GM12878 (cell line): ENCODE data around the gene VSIG10L2. TPM values are rescaled to one million over a fixed set of nuclear protein-coding genes. Genes with fewer than 3 reads are reported as not detected.

Experiments used
- ATAC-seq: fragments of 200-7000 bp; cut with Tn5 transposase; 3 replicates; pipeline ENCODE4 v1.9.1; 2020; ENCODE audit warnings: mild to moderate bottlenecking, moderate library complexity
- BruUV-seq: library from RNA; stranded (reverse); fragments of 400-500 nt; replicated peaks from 2 replicates; lab custom pipeline; 2021; lab: Mats Ljungman, UMichigan
- CTCF ChIA-PET: fragments of 300-600 bp; sonication (Branson Sonifier 250); formaldehyde crosslinking; extraction: SDS; loops from one replicate; lab custom pipeline; 2021; ENCODE audit warnings: inconsistent platforms; lab: Yijun Ruan, JAX
- POLR2A ChIA-PET: fragments of 350-600 bp; formaldehyde crosslinking; extraction: SDS; loops from one replicate; lab custom pipeline; 2021; ENCODE audit warnings: inconsistent platforms; lab: Charles Lee
- RAD21 ChIA-PET: fragments of 300-600 bp; sonication (Branson Sonifier 250); formaldehyde crosslinking; loops from one replicate; lab custom pipeline; 2023; ENCODE audit warnings: antibody characterized with exemption; ENCODE audit not compliant: unreplicated experiment; lab: Charles Lee
- SMC1A ChIA-PET: fragments of 300-600 bp; sonication (Branson Sonifier 250); formaldehyde crosslinking; loops from one replicate; lab custom pipeline; 2023; ENCODE audit not compliant: unreplicated experiment, uncharacterized antibody; lab: Charles Lee
- DNase-seq: peaks from one replicate; pipeline ENCODE4 v3.0.0-alpha.2; 2011; ENCODE audit warnings: low read depth, low spot score
- FAIRE-seq: peaks from 3 replicates; lab custom pipeline; 2011; peaks lifted over from hg19 to GRCh38; lab: Jason Lieb, UNC
- H2AFZ ChIP-seq: 2 replicates; pipeline ENCODE4 v1.6.0; 2011; ENCODE audit warnings: low read depth, low read length, control low read depth; ENCODE audit not compliant: control insufficient read depth
- H3K27ac ChIP-seq: 2 replicates; pipeline ENCODE4 v1.5.1; 2011; ENCODE audit warnings: control low read depth; ENCODE audit not compliant: control insufficient read depth, insufficient read depth
- H3K27me3 ChIP-seq, 2 experiments: replicated peaks in 1 of 2; 2 replicates each; pipeline versions ENCODE4 v1.6.0 to v1.6.1; 2011; ENCODE audit warnings: low read length in 1 of 2; ENCODE audit not compliant: control insufficient read depth in 2 of 2, insufficient read depth in 2 of 2
- H3K36me3 ChIP-seq, 2 experiments: 2 replicates each; pipeline ENCODE4 v1.5.1; 2011; ENCODE audit warnings: low read length in 1 of 2; ENCODE audit not compliant: control insufficient read depth in 2 of 2, insufficient read depth in 2 of 2
- H3K4me1 ChIP-seq: 2 replicates; pipeline ENCODE4 v1.6.1; 2011; ENCODE audit warnings: mild to moderate bottlenecking, low read length, moderate library complexity, mixed read lengths; ENCODE audit not compliant: control insufficient read depth, insufficient read depth
- H3K4me2 ChIP-seq: 2 replicates; pipeline ENCODE4 v1.6.0; 2011; ENCODE audit warnings: control low read depth; ENCODE audit not compliant: control insufficient read depth, insufficient read depth
- H3K4me3 ChIP-seq: fragments of 200-600 bp; sonication (generic); 2 replicates; pipeline ENCODE4 v1.5.1; 2016
- H3K79me2 ChIP-seq: 2 replicates; pipeline ENCODE4 v1.6.0; 2011; ENCODE audit warnings: low read length; ENCODE audit not compliant: control insufficient read depth, insufficient read depth
- H3K9ac ChIP-seq: 2 replicates; pipeline ENCODE4 v1.8.0; 2011; ENCODE audit warnings: low read length, control low read depth, mixed read lengths; ENCODE audit not compliant: control insufficient read depth, insufficient read depth
- H3K9me3 ChIP-seq: replicated peaks from 3 replicates; pipeline ENCODE4 v1.5.1; 2011; ENCODE audit warnings: mild to moderate bottlenecking, low read length; ENCODE audit not compliant: control insufficient read depth, insufficient read depth
- H4K20me1 ChIP-seq: 2 replicates; pipeline ENCODE4 v1.6.0; 2011; ENCODE audit not compliant: control insufficient read depth, insufficient read depth
- BCLAF1 ChIP-seq: fragments of 450-650 bp; IDR thresholded peaks from 2 replicates; pipeline ENCODE4 v1.6.1; 2017; ENCODE audit warnings: antibody characterized with exemption, mild to moderate bottlenecking, moderate library complexity
- MEF2A ChIP-seq: IDR thresholded peaks from 2 replicates; pipeline ENCODE4 v1.6.1; 2011; ENCODE audit warnings: low read depth, mild to moderate bottlenecking, low read length, moderate library complexity; ENCODE audit not compliant: insufficient read depth
- MYB ChIP-seq: fragments of 150-350 bp; IDR thresholded peaks from 2 replicates; pipeline ENCODE4 v1.6.1; 2014; ENCODE audit warnings: mild to moderate bottlenecking, low read depth, low read length, borderline replicate concordance
- PAX5 ChIP-seq: IDR thresholded peaks from 2 replicates; pipeline ENCODE4 v1.6.1; 2011; ENCODE audit warnings: low read depth, low read length, borderline replicate concordance
- POLR2AphosphoS5 ChIP-seq: IDR thresholded peaks from 2 replicates; pipeline ENCODE4 v1.6.1; 2011; ENCODE audit warnings: mild to moderate bottlenecking, low read length, inconsistent platforms
- ZNF207 ChIP-seq: fragments of 450-650 bp; IDR thresholded peaks from 2 replicates; pipeline ENCODE4 v1.6.1; 2014; ENCODE audit warnings: antibody characterized with exemption, mild to moderate bottlenecking, borderline replicate concordance
- ZZZ3 ChIP-seq: IDR thresholded peaks from 2 replicates; pipeline ENCODE4 v1.6.1; 2011; ENCODE audit warnings: low read depth; ENCODE audit not compliant: control insufficient read depth, insufficient read length
- WGBS: methylation state at CpG from one replicate; pipeline ENCODE4 v1.1.6; 2016; ENCODE audit warnings: low lambda C conversion rate; ENCODE audit not compliant: insufficient replicate concordance, insufficient coverage; ENCODE audit errors: missing lambda C conversion rate; 5-methylcytosine and 5-hydroxymethylcytosine counted together
- in situ Hi-C: fragments of 300-500 bp; cut with MboI; formaldehyde crosslinking; loops from 9 replicates; pipeline ENCODE4 v1.14.3; 2018; ENCODE audit warnings: mixed read lengths
- intact Hi-C: fragments of 100-400 bp; cut with micrococcal nuclease; formaldehyde crosslinking; loops from one replicate; pipeline ENCODE4 v1.14.2; 2022; ENCODE audit not compliant: unreplicated experiment
- polyA plus RNA-seq, 11 experiments: library from polyadenylated mRNA; depleted of rRNA in 4 of 11; unstranded in 6 of 11; stranded (reverse) in 5 of 11; fragments of >200 nt; fragmentation: Nextera tagmentation in 4 of 11; fragmentation: Illumina TruSeq in 1 of 11; extraction: Ambion mirVana in 4 of 11; extraction: Trizol in 1 of 11; gene quantifications; 1 replicate in 1 of 11; 2 replicates in 10 of 11; pipeline versions ENCODE4 v1.2.1 to v1.2.3, GENCODE V29; 2011 to 2016; ENCODE audit warnings: inconsistent platforms in 2 of 11, missing spikeins in 2 of 11, low read depth in 1 of 11
- total RNA-seq, 4 experiments: library from RNA; depleted of rRNA in 3 of 4; stranded (reverse); fragments of >200 nt in 3 of 4; fragmentation: Illumina TruSeq in 1 of 4; extraction: Trizol in 1 of 4; gene quantifications; 2 replicates each; pipeline versions ENCODE4 v1.2.1 to v1.2.3, GENCODE V29; 2013 to 2021

Gene VSIG10L2
- total and polyA plus RNA-seq, 10 of the 15 experiments (the other 5 are each of a cell fraction or from before 2014, with no cell fraction given), result 0.02 TPM; not detected in 9

DNA sequence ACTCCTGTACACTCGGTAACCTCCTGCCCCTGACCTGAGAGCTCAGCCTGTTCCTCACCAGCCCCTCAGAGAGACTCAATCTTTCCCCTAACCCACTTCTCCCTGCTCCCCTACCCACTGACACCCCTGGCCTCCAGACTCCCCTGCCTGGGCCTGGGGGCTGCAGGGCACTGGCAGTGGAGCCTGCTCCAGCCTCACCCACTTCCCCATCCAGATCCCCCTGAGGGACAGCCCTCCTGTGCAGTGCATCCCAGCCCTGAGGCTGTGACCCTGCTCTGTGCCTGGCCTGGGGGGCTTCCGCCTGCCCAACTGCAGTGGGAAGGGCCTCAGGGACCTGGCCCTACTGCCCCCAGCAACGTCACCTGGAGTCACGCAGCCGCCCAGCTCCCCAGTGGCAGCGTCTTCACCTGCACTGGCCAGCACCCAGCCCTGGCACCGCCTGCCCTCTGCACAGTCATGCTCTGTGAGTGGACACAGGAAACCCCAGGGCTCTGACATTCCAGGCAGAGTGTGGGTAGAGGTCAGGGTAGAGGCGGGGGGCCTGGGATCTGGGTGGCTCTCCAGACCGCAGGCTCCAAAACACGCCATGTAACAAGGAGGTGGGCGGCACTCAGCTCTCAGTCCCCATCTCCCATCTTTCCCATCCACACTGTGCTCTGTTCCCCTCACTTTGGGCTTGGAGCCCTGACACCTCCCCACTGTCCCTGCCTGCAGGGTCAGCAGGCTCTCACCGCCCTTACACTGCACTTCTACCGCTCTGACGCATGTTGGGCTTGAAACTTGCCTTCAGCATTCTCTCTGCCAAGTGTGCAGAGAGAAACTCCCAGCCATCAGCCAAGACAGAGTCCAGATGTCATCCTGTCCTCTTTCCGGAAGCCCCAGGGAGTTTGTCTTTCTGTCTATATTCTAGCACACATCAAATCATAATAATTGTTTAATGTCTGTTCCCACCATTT is 5.1 kb downstream of the VSIG10L2 start (continued):
- TF ChIP-seq POLR2AphosphoS5 (no peak), MYB (no peak), ZNF207 (no peak)

GRCh38 chr11:125951731-125952130 is 5.9 kb downstream of the VSIG10L2 start:
- Histone ChIP-seq H3K4me2 (no peak overlapping the region), H3K9me3 (no peaks in the 10 kb centered on the region), H3K4me1 (no peaks in the 10 kb centered on the region), H3K36me3 (no peaks in the 10 kb centered on the region), H2AFZ (no peak overlapping the region), H3K9ac (no peak overlapping the region), H4K20me1 (no peaks in the 10 kb centered on the region), H3K27me3 (no peaks in the 10 kb centered on the region), H3K4me3 (no peak overlapping the region), H3K27ac (no peak overlapping the region), H3K79me2 (no peaks in the 10 kb centered on the region)
- ChIA-PET SMC1A (no interaction called here), RAD21 (no interaction called here), CTCF (no interaction called here), POLR2A (interaction anchor here (0.7 kb wide), 1 partner anchor 319 kb away, joined by 3 read pairs; no protein-coding TSS in a partner anchor)
- intact Hi-C loops (no loop called here), in situ Hi-C loops (no loop called here)
- no peak for ATAC-seq
- BruUV-seq, result no TSS peak
- no peak for FAIRE-seq
- no peak for DNase-seq
- TF ChIP-seq MEF2A (no peak), BCLAF1 (no peak), ZZZ3 (no peak), PAX5 (no peak)
- 47% methylated on average over 11 of the region's 11 CpGs for WGBS
